Globus pallidus (tissue), 1 donor: ENCODE data around the gene HS3ST6.
"Not testable (repeated sequence)": the region's sequence is repeated elsewhere in the genome, so short reads cannot be mapped to it uniquely, and the experiment has no call there.

Experiments
- DNase-seq: peaks from one replicate; pipeline ENCODE4 v3.0.0-alpha.2; 2015; ENCODE audit warnings: low spot score

Gene HS3ST6

GRCh38 chr16:1877804-1878203, 40.4 kb downstream of the HS3ST6 start:
- no peak for DNase-seq

GRCh38 chr16:1877089-1877488, 41.1 kb downstream of the HS3ST6 start:
- no peak for DNase-seq

DNA sequence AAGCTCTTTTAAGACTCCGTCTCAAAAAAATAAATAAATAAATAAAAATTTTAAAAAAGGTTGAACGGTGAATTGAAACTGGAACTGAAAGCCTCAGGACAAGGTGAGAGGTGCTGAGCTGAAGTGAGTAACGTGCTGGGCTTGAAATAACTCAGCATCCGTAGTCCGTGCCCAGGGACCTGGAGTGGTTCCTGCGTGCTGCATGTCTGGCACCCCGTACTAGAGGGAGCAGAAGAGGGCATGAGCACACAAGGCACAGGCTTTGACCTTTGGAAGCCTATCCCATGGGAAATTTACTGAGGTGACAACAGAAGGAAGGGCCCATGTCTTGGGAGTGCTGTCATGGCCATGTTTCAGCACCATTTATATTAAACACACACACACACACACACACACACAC, 41.7 kb downstream of the HS3ST6 start:
- DNase-seq, result no peak

GRCh38 chr16:1876066-1876465, 42.1 kb downstream of the HS3ST6 start:
- DNase-seq, result not testable (repeated sequence)

DNA sequence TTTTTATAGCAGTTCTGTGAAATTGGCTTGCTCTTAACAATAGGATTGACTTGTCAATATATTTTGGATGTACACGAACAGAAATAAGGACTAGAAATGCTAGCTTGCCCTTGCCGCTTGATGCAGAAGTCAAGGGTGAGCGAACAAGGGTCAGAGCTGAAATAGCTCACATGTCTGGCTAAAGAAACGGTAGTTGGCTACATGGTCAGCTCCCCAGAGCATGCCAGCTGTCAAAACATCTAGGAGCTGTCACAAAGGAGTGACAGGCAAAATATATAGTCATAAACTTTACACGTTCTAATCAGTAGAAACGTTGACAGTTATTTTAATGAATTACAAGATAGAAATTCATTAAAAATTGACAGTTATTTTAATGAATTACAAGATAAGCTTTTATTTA, 43.4 kb downstream of the HS3ST6 start:
- DNase-seq, result no peak

DNA sequence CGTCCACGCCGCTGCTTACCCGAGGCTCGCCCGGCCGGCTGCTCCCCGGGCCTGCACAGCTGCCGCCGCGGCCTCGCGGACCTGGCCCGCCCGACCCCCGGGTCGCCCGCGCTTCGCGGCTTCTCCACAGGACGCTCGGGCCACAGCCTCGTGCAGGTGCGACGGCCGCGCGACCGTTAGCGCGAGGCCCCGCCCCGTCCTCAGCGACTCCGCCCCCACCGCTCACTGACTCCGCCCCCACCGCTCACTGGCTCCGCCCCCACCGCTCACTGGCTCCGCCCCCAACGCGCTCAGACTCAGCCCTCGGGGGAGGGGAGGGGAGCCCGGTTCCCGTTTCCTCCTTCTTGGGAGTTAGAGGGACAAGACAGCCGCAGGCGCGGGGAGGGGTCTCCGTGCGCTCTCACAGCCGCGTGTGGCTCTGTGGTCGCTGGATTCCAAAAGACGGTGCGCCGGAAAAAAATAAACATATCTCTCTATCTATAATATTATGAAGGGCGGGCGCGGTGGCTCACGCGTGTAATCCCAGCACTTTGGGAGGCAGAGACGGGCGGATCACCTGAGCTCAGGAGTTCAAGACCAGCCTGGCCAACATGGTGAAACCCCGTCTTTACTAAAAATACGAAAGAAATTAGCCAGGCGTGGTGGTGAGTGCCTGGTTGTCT, 46.1 kb downstream of the HS3ST6 start, which contains the start of gene MEIOB:
Gene MEIOB, minus strand, starts transcription at position 191 of the 662 bp plus-strand sequence. CDS start 3,989 bp downstream, outside the sequence.
- DNase-seq, result no peak

DNA sequence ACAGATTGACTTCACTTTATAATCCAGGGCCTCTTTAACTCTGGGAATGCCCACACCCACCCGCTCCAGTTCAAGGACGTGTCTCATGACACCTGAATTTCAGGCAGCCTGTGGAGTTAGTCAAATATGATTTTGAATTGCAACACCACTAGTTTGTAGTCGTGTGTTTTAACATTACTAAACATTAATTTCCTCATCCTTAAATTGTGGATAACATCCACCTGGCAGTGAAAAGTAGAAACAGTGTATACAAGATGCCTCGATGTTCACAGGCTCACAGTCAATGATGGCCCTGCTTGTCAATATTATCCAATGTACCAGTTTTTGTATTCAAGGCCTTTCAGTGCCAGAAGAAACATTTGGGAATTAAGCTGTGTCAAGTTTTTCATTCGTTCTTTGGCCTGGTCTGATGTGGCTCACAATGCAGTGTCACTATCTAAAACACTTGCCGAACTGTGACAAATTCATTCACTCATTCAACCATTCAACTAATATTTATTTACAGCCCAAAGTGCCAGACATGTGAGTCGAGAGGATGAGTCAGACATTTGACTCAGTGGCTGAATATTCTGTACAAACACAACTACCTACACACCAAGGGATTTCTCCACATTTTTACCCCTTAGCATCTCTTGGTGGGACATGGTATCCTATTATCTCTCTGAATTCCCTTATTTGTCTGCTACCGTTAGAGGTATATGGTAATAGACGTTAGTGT, 47.7 kb downstream of the HS3ST6 start:
- no peak for DNase-seq

DNA sequence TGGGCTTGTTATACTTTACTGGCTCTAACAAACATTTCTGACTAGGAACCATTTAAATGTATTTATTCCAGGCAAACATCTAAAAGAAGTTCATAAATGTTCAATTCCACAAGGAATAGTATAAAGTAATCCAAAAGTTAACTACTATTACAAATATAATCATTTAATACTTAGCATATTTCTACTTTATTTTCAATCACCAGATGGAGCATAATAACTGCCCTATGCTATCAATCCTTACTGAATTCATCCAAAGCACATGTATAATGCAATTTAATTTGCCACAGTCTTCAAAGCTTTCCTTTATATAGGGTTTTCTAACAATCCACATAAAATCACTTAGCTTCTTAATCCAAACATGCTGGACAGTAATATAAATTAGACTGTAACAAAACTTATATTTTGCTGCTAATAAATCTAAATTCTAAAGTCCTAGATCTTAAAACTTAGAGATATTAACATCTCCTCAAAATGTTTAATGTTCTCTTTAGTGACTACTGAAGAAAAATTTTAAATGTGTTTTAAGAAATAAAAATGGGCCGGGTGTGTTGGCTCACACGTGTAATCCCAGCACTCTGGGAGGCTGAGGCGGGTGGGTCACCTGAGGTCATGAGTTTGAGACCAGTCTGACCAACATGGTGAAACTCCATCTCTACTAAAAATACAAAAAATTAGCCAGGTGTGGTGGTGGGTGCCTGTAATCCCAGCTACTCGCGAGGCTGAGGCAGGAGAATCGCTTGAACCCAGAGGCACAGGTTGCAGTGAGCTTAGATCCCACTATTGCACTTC, 52.1 kb downstream of the HS3ST6 start:
- no peak for DNase-seq

- peak; percentile 26 for DNase-seq
Observed at GRCh38 chr16:1863681-1864460, 54.3 kb downstream of the HS3ST6 start.

GRCh38 chr16:1862394-1862793, 55.8 kb downstream of the HS3ST6 start:
- DNase-seq, result no peak

DNA sequence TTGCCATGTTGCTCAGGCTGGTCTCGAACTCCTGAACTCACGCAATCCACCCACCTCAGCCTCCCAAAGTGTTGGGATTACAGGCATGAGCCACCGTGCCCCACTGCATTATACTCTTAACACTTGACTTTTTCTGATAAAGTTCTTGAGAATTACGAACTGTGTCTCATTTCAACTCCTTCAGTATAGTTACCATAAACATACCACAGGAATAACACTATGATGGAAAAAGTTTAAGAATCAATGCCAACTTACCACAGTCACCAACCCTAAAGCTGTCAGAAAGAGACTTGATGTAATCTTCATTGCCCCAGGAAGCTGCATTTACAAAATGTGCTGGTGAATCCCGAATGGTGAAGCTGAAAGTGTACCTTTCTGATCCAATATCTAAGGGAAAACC, 56.5 kb downstream of the HS3ST6 start:
- no peak for DNase-seq
